Measurements from ENCODE around the gene RHBDF2.

RHBDF2 gene

DNA sequence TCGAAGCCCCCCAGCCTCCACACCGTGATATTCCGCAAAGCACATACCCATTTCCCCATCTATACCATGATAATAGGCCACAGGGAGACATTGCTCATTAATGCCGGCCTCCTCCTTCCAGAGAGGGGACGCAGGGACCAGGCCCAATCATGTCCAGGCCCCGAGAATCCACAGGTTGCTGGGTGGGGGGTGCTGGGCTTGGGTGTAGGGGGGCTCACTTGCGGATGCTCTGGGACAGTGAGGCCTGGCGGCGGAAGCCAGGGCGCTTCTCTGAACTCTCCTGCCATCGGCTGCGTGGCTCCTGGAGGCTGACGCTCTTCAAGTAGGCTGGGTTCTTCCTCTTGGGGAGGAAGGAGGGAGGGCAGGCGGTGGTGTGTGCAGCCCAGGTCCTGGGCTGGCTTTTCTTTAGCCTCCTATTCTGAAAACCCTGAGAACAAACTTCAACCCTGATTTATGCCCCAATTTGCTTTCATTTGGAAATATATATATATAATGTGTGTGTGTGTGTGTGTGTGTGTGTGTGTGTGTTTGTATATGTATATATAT is 21.6 kb downstream of the RHBDF2 start:
- ATAC-seq (no peak), DNase-seq (no peak)

DNA sequence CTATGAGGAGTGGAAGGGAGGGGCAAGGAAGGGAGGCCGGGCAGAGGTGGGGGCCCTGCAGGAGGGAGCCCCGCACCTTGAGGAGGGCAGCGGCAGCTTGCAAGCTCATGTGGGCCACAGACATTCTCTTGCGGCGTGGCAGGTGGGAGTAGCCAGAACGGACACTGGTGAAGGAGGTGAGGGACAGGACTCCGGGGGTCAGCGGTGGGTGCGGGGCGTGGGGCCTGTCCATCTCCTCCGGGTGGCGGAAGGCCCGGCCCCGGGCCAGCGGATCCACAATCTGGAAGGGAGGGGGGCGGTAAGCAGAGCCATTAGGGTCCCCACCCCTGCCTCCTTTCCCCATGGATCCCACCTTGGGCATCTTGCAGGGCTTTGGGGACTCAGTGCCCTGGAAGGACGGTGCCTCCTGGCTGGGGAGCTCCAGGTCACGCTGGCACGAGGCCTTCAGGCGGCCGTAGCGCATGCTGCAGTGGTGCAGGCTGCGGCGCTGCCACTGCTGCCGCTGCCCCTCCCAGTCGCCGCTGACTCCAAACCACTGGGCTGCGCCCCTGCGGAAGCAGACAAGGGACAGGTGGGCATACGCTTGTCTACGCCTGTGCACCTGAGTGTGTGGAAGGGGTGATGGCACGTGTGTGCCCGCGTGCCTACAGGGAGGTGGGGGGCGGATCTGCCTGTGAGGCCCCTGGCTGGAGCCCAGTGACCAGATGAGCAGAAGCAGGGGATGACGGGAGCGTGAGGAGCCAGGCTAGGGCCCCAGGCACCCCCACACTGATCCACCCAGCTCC is 22.3 kb downstream of the RHBDF2 start:
- ATAC-seq (no peak), DNase-seq (no peak)

- DNase-seq (no peak), ATAC-seq (no peak)
Measured at GRCh38 chr17:76478097-76478496, 23.1 kb downstream of the RHBDF2 start.

- ATAC-seq = no peak
- no peak for DNase-seq
Measured at GRCh38 chr17:76477576-76477975, 23.6 kb downstream of the RHBDF2 start.

DNA sequence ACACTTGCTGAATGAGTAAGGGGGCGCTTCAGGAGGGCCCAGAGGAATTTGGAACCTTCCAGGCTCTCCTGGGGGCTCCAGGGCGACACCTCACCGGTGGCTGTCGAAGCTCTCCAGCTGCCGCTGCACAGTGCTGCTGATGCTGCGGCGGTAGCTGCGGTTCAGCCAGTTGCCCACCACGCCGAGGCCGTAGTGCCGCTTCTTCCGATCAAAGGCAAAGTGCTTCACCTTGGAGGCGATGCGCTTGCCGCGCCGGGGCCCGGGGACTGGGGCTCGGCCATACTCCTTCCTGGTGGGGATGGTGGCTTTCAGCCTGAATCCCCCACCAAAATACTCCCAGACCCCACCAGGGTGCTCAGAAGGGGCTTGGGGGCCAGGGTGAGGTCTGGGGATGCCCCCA is 24.5 kb downstream of the RHBDF2 start:
- DNase-seq = no peak
- ATAC-seq = no peak

DNA sequence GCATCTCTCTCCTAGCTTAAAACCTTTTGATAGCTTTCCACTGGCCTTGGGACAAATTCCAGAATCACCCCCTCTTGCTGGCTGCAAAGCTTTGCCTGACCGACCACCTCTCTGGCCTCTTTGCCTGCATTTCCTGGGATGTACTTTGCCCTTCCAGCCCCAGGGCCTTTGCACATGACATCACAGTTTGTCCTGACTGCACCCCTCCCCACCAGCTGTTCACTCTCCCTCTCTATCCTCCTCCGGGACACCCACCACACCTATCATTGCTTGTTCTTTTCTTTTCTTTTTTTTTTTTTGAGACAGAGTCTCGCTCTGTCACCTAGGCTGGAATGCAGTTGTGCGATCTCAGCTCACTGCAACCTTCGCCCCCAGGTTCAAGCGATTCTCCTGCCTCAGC is 25.9 kb downstream of the RHBDF2 start:
- ATAC-seq (no peak), DNase-seq (no peak)

- ATAC-seq (no peak), DNase-seq (no peak)
Measured at GRCh38 chr17:76474894-76475293, 26.3 kb downstream of the RHBDF2 start.

- ATAC-seq = no peak
- no peak for DNase-seq
Measured at GRCh38 chr17:76474238-76474637, 27.0 kb downstream of the RHBDF2 start.

DNA sequence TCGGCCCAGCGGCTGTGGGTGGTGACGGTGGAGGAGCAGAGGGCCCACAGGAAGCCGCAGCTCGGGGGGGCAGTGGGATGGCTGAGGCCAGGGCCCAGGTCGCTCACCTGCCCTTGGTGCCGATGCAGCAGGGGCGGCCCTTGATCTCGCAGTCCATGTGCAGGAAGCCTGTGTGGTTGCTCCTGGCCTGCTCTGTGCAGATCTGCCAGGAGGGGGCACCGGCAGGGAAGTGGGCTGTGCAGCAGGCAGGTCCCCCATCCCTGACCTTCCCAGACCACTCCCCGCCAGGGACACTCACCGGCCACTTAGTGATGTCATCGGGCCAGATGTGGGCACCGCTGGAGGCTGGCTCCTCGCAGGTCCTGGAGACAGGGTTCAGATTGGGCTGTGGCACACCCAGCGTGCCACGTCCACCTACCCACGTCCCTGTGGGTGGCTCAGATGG is 27.7 kb downstream of the RHBDF2 start:
- DNase-seq = no peak

GRCh38 chr17:76472726-76473125 is 28.5 kb downstream of the RHBDF2 start:
- DNase-seq (no peak), ATAC-seq (no peak)

More for the DNA sequence above, 27.7 kb downstream of the RHBDF2 start:
- ATAC-seq = no peak

- ATAC-seq = no peak
- DNase-seq = no peak
Measured at GRCh38 chr17:76472258-76472645, 29.0 kb downstream of the RHBDF2 start.

GRCh38 chr17:76471498-76472257 is 29.5 kb downstream of the RHBDF2 start:
- DNase-seq (no peak), ATAC-seq (no peak)

- DNase-seq = no peak
- ATAC-seq = no peak
Measured at GRCh38 chr17:76469991-76470739, 31.1 kb downstream of the RHBDF2 start.

- no peak for DNase-seq
- no peak for ATAC-seq
Measured at GRCh38 chr17:76469076-76469990, 31.9 kb downstream of the RHBDF2 start.

GRCh38 chr17:76468634-76469010 is 32.6 kb downstream of the RHBDF2 start:
- ATAC-seq = no peak
- no peak for DNase-seq

DNA sequence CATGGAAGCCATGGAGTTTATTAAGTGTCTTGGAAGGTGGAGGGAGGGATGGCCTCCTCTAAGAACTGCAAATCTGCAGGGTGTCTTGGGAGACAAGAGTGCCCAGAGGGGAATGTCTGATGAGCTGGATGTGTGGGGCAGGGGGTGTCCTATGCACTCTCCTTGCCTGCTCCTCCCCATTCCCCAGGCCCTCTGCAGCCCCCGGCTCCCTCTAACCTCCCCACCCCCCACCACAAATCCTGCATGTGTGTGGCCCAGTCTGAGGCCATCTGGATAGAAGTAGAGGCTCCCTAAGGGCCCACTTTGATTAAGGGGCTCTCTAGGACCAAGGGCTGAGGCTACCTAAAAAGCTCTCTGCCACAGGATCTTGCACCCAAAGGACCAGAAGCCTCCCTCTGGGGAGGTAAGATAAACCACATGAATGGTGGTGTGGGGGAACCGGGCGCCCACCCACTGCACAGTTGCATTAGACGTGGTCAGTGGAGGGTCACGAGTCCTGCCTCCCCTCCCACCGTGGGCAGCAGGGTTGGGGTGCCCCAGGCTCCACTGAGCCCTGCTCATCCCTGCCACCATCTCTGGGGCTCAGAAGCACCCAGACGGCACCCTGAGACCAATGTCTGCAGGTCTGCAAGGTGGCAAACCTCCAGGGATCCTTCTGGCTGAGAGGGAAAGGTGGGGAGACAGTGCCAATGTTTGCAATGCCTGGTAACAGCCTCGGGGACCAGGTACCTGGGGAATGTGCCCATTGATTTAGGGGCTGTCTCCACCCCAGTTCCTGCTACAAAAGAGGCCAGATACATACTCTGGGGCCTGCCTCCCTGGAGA is 33.2 kb downstream of the RHBDF2 start:
- ATAC-seq (no peak), DNase-seq (no peak)

GRCh38 chr17:76467366-76467765 is 33.9 kb downstream of the RHBDF2 start, which contains the start of gene AANAT:
Gene AANAT, plus strand, starts transcription at chr17:76467603. Its CDS starts 1,144 bp downstream, at chr17:76468747.
- no peak for ATAC-seq
- DNase-seq = no peak

DNA sequence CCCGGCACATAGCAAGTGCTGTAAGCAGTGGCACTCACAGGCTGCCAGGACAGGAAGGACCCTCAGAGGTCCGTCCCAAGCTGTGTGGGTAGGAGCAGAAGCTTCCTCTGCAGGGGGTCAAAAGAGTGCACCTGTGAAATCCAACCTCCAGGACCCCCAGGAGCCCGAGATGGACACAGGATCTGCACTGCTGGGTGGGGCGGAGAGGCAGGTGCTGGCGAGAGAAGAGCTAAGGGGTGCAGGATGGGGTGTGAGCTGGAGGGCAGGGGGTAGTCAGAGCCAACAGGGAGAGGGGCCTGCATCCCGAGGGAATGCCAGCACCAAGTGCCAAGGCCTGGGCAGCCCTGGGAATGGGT is 34.5 kb downstream of the RHBDF2 start:
- DNase-seq = no peak

GRCh38 chr17:76462556-76463290 is 38.5 kb downstream of the RHBDF2 start:
- ATAC-seq (no peak), DNase-seq (no peak)

More for the DNA sequence above, 34.5 kb downstream of the RHBDF2 start:
- no peak for ATAC-seq

Data from stimulated activated naive CD8-positive, alpha-beta T cell treated with anti-CD3 and anti-CD28 coated beads, Interleukin-15, Interleukin-2, amounts not matched to agents 100 U/mL and 50 U/mL, for 24 hours (primary cell).